ENCODE results near the gene MOB2.

Gene MOB2

DNA sequence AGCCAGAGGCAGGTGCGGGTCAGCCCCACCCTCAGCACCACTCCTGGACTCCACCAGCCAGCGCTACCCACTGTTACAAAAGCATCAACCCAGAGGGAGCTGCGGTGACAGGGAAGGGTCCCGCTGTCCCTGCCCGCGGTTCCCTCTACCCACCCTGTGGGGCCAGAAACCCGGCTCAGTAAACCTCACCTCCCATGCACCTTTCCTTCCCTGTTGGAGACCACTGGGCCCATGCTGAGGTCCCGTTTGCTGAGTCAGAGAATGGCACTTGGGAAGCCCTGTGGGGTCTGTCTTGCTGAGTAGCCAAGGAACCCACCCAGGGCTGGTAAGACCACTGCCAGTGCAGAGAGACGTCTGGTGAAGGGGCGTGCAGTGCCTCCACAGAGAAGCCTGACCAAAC lies 42.1 kb upstream of the MOB2 start:
- Histone ChIP-seq H3K4me3 (no peak overlapping the region), H3K27ac (no peak overlapping the region), H3K9me3 (no peaks in the 10 kb centered on the region), H3K36me3 (no peaks in the 10 kb centered on the region), H3K27me3 (no peaks in the 10 kb centered on the region), H3K4me1 (peaks cover 0 to 50% (median 30%) of the 10 kb centered on the region in 4 donors)
- DNase-seq: no peak
- TF ChIP-seq, protein P1, sequence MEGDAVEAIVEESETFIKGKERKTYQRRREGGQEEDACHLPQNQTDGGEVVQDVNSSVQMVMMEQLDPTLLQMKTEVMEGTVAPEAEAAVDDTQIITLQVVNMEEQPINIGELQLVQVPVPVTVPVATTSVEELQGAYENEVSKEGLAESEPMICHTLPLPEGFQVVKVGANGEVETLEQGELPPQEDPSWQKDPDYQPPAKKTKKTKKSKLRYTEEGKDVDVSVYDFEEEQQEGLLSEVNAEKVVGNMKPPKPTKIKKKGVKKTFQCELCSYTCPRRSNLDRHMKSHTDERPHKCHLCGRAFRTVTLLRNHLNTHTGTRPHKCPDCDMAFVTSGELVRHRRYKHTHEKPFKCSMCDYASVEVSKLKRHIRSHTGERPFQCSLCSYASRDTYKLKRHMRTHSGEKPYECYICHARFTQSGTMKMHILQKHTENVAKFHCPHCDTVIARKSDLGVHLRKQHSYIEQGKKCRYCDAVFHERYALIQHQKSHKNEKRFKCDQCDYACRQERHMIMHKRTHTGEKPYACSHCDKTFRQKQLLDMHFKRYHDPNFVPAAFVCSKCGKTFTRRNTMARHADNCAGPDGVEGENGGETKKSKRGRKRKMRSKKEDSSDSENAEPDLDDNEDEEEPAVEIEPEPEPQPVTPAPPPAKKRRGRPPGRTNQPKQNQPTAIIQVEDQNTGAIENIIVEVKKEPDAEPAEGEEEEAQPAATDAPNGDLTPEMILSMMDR (IDR thresholded peaks at IDR 0.05): no peak
- intact Hi-C loops (cut with DNase I; ENCODE audit: low total_unique reads): loop anchor here (10.0 kb wide), 1 partner anchor 254 kb away; no protein-coding TSS in a partner anchor

DNA sequence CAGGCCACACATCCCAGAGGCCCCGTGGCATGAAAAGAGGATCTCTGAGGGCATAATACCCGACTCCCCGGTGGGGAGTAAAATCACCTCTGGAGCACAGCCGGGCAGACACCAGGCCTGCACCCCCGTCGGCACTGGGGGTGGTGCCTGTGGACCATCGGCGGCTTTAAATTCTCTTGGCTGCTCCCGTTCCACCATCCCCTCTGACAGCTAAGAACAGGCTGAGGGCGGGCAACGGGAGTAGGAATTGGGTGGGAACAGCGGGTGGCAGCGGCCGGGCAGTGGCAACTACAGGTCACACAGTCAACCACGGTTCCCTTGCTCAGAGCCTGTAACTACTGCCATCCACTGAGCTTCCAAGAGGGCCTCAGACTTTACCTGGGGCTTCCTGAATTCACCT lies 40.2 kb upstream of the MOB2 start:
- Histone ChIP-seq H3K27ac (no peak overlapping the region), H3K4me3 (no peak overlapping the region), H3K36me3 (no peaks in the 10 kb centered on the region), H3K27me3 (no peaks in the 10 kb centered on the region), H3K9me3 (no peaks in the 10 kb centered on the region), H3K4me1 (peaks cover 0 to 31% (median 18%) of the 10 kb centered on the region in 4 donors)
- intact Hi-C loops (cut with DNase I; ENCODE audit: low total_unique reads): loop anchor here (10.0 kb wide), 1 partner anchor 252 kb away; no protein-coding TSS in a partner anchor
- TF ChIP-seq, protein P1 (IDR thresholded peaks at IDR 0.05): no peak
- DNase-seq: no peak

DNA sequence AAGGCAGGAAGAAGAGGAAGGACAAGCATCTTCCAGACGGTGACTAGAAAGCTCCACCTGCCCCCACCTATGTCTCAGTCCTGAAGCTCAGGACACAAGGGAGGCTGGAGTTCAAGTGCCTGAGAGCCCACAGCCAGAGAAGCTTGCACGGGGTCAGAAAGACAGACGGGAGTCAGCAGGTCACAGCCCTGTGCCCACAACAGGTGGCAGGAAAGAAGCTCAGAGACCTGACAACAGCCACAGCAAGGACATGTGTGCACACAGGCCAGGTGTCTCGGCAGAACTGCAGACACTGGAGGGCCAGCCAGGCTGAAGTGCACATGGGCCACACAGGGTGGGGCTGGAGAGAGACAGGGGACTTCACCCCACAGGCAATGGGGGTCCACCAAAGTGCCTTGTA lies 37.2 kb upstream of the MOB2 start:
- intact Hi-C loops (cut with DNase I; ENCODE audit: low total_unique reads): loop anchor here (10.0 kb wide), 1 partner anchor 249 kb away; no protein-coding TSS in a partner anchor
- peaks cover 0 to 28% (median 19%) of the 10 kb centered on the region in 4 donors for H3K4me1 ChIP-seq
- no peaks in the 10 kb centered on the region for H3K9me3 ChIP-seq
- no peaks in the 10 kb centered on the region for H3K27me3 ChIP-seq
- no peak for DNase-seq
- H3K36me3 ChIP-seq: no peaks in the 10 kb centered on the region
- no peak overlapping the region for H3K27ac ChIP-seq
- TF ChIP-seq, protein P1 (IDR thresholded peaks at IDR 0.05): no peak
- no peak overlapping the region for H3K4me3 ChIP-seq

DNA sequence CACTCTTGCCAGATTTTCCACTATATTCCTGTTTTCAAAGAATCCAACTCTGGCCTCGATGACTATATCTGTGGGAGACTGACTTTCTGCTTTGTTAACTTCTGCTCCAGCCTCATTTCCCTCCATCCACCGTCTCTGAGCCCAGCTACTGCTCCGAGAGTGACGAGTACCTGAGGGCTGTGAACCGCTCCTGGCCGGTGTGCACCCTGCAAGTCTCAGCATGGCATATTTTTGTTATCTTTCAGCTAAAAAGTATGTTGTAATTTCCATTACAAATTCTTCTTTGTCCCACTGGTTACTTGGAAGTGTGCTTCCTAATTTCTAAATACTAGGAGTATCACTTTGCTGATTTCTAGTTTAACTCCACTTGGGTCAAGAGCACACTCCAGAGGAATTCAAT lies 36.5 kb upstream of the MOB2 start:
- DNase-seq: no peak

DNA sequence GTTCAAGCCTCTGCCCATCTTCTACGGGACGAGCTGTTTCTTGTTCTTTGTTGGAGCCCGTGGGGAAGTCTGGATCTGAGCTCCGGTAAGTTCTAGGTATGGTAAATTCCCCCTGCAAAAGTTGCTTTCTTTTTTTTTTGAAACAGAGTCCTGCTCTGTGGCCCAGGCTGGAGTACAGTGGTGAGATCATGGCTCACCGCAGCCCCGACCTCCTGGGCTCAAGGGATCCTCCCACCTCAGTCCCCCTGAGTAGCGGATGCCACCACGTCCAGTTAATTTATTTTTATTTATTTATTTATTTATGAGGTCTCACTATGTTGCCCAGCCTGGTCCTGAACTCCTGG lies 35.5 kb upstream of the MOB2 start:
- TF ChIP-seq, protein P1 (IDR thresholded peaks at IDR 0.05): no peak
- Histone ChIP-seq H3K27ac (no peak overlapping the region), H3K4me1 (peaks cover 0 to 36% (median 21%) of the 10 kb centered on the region in 4 donors), H3K9me3 (no peaks in the 10 kb centered on the region), H3K36me3 (no peaks in the 10 kb centered on the region), H3K27me3 (no peaks in the 10 kb centered on the region), H3K4me3 (no peak overlapping the region)
- intact Hi-C loops (cut with DNase I; ENCODE audit: low total_unique reads): loop anchor here (10.0 kb wide), 1 partner anchor 247 kb away; no protein-coding TSS in a partner anchor
- no peak for DNase-seq

More for the DNA sequence above, 36.5 kb upstream of the MOB2 start:
- intact Hi-C loops (cut with DNase I; ENCODE audit: low total_unique reads): loop anchor here (10.0 kb wide), 1 partner anchor 248 kb away; no protein-coding TSS in a partner anchor
- H3K36me3 ChIP-seq: no peaks in the 10 kb centered on the region
- TF ChIP-seq, protein P1 (IDR thresholded peaks at IDR 0.05): no peak
- no peaks in the 10 kb centered on the region for H3K9me3 ChIP-seq
- H3K4me3 ChIP-seq: no peak overlapping the region
- peaks cover 0 to 25% (median 19%) of the 10 kb centered on the region in 4 donors for H3K4me1 ChIP-seq
- no peaks in the 10 kb centered on the region for H3K27me3 ChIP-seq
- H3K27ac ChIP-seq: no peak overlapping the region
